ENCODE results near the gene CHCHD6.

DNA sequence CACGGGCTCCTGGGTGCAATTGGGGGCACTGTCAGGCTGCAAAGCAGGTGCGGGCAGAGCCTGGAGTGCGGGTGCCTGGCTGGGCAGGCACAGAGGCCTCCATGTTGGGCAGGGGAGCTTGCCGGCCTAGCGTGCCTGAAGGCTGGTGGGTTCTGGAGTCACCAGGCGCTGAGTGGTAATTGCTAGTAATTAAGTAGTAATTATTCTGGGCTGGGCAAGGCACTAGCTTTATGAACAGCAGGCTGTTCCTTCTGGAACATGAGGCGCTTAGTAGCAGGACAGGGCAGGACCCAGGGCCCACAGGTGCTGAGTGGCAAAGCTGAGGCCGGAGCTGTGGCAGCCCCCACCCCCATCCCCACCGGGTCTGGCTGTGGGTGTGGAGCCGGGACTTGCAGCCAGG is 304.2 kb downstream of the CHCHD6 start:
- TF ChIP-seq CTCF (IDR thresholded peaks at IDR 0.05; ENCODE audit: insufficient read depth, low read length, poor library complexity, severe bottlenecking) (no peak), EZH2phosphoT487 (conservative IDR thresholded peaks at IDR 0.05; ENCODE audit: low read length) (no peak)
